ENCODE data around the gene DNAH17. TPM values are rescaled to one million over a fixed set of nuclear protein-coding genes. Genes with fewer than 3 reads are reported as not detected.

Gene DNAH17
- total RNA-seq, 1 donor from 2014 or later, result 2.0 TPM

DNA sequence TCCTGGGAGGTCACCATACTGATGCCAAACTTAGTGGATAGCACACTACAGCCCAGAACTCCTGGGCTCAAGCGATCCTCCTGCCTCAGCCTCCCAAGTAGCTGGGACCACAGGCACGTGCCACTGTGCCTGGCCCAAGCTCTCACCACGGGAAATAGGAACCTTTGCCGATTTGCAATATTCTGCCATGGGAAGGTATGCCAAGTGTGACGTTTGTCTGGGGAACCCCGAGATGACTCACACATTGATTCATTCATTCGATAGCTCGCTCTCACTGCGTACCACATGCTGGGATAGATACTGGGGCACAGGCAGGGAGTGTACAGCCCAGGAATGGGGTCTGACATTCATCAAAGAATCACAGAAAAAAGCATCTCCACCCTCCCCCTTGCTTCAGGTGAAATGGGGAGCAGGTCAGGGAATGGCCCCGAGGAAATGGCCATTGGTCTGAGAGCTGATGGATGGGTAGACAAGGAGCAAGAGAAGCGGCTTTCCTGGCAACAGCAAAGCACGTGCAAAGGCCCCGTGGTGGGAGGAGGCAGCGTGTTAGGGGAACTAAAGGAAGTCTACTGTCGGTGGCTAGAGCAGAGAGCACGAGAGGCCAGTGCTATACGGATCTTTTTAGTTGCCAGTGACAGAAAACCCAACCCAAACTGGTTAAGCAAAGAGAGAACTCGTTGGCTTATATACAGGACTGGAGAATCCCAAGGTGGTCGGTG lies 44.1 kb downstream of the DNAH17 start:
- Histone ChIP-seq H3K4me1 (peaks cover 16% of the 10 kb centered on the region), H3K9me3 (no peaks in the 10 kb centered on the region), H3K4me3 (no peak overlapping the region), H3K36me3 (no peaks in the 10 kb centered on the region), H3K27me3 (no peaks in the 10 kb centered on the region), H3K27ac (no peak overlapping the region)
- TF ChIP-seq, protein P1, sequence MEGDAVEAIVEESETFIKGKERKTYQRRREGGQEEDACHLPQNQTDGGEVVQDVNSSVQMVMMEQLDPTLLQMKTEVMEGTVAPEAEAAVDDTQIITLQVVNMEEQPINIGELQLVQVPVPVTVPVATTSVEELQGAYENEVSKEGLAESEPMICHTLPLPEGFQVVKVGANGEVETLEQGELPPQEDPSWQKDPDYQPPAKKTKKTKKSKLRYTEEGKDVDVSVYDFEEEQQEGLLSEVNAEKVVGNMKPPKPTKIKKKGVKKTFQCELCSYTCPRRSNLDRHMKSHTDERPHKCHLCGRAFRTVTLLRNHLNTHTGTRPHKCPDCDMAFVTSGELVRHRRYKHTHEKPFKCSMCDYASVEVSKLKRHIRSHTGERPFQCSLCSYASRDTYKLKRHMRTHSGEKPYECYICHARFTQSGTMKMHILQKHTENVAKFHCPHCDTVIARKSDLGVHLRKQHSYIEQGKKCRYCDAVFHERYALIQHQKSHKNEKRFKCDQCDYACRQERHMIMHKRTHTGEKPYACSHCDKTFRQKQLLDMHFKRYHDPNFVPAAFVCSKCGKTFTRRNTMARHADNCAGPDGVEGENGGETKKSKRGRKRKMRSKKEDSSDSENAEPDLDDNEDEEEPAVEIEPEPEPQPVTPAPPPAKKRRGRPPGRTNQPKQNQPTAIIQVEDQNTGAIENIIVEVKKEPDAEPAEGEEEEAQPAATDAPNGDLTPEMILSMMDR (IDR thresholded peaks at IDR 0.05), result no peak
- no peak for TF ChIP-seq POLR2A (IDR thresholded peaks at IDR 0.05)
- no peak for TF ChIP-seq POLR2AphosphoS5 (IDR thresholded peaks at IDR 0.05; ENCODE audit: insufficient read depth in 1 of 2, low read depth in 1 of 2)
- no peak for DNase-seq (ENCODE audit: extremely low spot score in 2 of 2)
- intact Hi-C loops (cut with DNase I), result no loop called here

DNA sequence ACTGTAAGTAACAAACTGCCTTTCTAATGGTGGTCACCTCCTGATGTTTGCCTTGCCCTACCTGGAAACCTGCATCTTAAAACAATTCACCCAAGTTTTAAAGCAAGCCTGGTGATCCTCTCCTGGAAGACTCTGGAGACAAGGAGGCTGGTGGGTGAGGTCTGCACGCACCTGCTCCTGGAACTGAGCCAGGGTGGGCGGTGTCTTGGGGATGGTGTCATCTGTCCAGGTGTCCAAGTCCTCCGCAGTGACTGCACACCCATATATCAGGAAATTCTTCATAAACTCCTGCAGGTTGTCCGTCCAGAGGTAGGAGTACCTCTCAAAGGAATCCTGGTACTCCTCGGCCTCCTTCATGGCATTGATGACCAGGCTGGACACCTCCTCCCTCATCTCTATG lies 44.9 kb downstream of the DNAH17 start:
- Histone ChIP-seq H3K9me3 (no peaks in the 10 kb centered on the region), H3K27me3 (no peaks in the 10 kb centered on the region), H3K4me3 (no peak overlapping the region), H3K4me1 (peaks cover 16% of the 10 kb centered on the region), H3K36me3 (no peaks in the 10 kb centered on the region), H3K27ac (no peak overlapping the region)
- no peak for DNase-seq (ENCODE audit: extremely low spot score in 2 of 2)
- TF ChIP-seq POLR2A (IDR thresholded peaks at IDR 0.05), result no peak
- TF ChIP-seq POLR2AphosphoS5 (IDR thresholded peaks at IDR 0.05; ENCODE audit: insufficient read depth in 1 of 2, low read depth in 1 of 2), result no peak
- TF ChIP-seq, protein P1 (IDR thresholded peaks at IDR 0.05), result no peak
- intact Hi-C loops (cut with DNase I), result no loop called here

DNA sequence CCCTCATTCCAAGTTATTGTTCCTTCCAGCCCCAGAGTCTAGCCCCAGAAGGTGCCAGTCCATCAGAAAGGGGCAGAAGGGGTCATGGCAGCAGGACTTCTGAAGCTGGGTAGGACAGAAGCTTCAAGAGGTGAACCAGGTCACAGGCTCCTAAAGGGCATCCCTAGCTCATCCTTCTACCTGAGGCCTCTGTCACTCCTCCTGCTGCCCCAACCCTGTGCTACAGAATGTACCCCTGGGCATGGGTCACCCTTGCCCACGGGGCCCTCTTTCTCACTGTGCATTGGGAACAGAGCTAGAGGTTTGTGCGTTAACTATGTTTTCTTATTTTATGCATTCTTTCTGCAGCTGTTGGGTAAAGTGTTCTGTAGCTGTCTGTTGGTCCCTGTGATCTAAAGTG lies 46.5 kb downstream of the DNAH17 start:
- peaks cover 12% of the 10 kb centered on the region for H3K4me1 ChIP-seq
- intact Hi-C loops (cut with DNase I), result no loop called here
- TF ChIP-seq, protein P1 (IDR thresholded peaks at IDR 0.05), result no peak
- TF ChIP-seq POLR2AphosphoS5 (IDR thresholded peaks at IDR 0.05; ENCODE audit: insufficient read depth in 1 of 2, low read depth in 1 of 2) (no peak), POLR2A (IDR thresholded peaks at IDR 0.05) (no peak)

DNA sequence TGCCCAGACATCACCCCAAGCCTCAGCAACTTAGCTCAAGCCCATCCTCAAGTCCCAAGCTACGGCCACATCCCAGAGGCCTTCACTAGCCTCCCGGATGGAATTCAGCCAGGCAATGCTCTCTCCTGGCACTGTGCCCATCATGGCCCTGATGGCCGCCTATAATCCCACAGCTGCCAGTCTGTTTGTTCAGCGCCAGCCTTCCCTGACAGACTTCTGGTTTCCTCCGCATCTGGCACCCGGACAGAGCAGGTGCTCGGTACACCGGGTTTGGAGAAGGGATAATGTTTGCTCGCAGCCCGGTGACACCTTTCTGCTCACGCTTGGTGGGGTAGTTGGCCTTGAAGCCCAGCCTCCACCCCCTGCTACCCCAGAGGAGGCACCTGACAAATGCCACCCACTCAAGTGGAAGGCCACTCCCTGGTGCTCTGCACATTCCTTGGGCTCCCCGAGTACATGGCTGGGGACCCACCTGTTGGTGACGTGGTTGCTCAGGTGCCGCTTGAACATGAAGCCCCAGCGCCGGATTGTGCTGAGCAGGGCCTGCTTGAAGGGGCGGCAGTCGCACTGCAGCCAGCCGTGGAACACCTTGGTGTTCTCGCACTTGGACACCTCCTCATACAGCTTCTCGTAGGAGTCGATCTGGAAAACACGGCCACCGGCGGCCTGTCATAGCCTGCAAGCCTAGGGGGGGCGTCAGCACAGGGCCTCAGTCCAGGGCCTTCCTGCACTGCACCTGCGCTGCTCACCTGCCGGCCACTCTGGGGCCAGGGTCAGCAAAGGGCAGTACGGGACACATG lies 47.1 kb downstream of the DNAH17 start:
- TF ChIP-seq POLR2AphosphoS5 (IDR thresholded peaks at IDR 0.05; ENCODE audit: insufficient read depth in 1 of 2, low read depth in 1 of 2), result no peak
- TF ChIP-seq POLR2A (IDR thresholded peaks at IDR 0.05), result no peak
- TF ChIP-seq, protein P1 (IDR thresholded peaks at IDR 0.05), result no peak
- Histone ChIP-seq H3K4me1 (peaks cover 7% of the 10 kb centered on the region), H3K4me3 (no peak overlapping the region), H3K36me3 (no peaks in the 10 kb centered on the region), H3K9me3 (no peaks in the 10 kb centered on the region), H3K27ac (no peak overlapping the region), H3K27me3 (no peaks in the 10 kb centered on the region)
- DNase-seq (ENCODE audit: extremely low spot score in 2 of 2), result no peak
- intact Hi-C loops (cut with DNase I), result no loop called here

More for the DNA sequence above, 46.5 kb downstream of the DNAH17 start:
- Histone ChIP-seq H3K27ac (no peak overlapping the region), H3K27me3 (no peaks in the 10 kb centered on the region), H3K36me3 (no peaks in the 10 kb centered on the region), H3K9me3 (no peaks in the 10 kb centered on the region), H3K4me3 (no peak overlapping the region)
- DNase-seq (ENCODE audit: extremely low spot score in 2 of 2), result no peak

DNA sequence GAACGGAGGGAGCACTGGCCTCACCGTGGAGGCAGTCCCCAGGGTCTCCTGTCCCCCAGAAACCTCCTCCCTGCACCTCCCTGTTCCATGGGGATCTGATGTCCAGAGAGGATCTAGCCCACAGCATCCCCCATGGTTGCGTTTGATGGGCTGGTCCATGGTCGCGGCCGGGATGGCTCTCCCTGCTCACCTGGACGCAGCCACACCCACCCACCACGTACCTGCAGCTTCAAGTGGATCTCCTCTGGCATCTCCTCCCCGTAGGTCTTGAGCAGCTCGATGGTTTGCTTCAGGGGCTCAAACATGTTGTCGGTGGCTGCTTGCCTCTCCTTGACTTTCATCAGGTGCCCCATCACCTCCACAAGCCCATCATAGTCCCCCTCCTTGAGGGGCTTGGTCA lies 47.9 kb downstream of the DNAH17 start:
- Histone ChIP-seq H3K4me3 (no peak overlapping the region), H3K4me1 (no peaks in the 10 kb centered on the region), H3K36me3 (no peaks in the 10 kb centered on the region), H3K9me3 (no peaks in the 10 kb centered on the region), H3K27me3 (no peaks in the 10 kb centered on the region), H3K27ac (no peak overlapping the region)
- intact Hi-C loops (cut with DNase I), result no loop called here
- TF ChIP-seq POLR2A (IDR thresholded peaks at IDR 0.05), result no peak
- TF ChIP-seq, protein P1 (IDR thresholded peaks at IDR 0.05), result no peak
- TF ChIP-seq POLR2AphosphoS5 (IDR thresholded peaks at IDR 0.05; ENCODE audit: insufficient read depth in 1 of 2, low read depth in 1 of 2), result no peak
- no peak for DNase-seq (ENCODE audit: extremely low spot score in 2 of 2)

Data from vagina (tissue), 2 donors.